WTC11 (cell line): ENCODE measurements around the gene PRKAR1B. TPM values are rescaled to one million over a fixed set of nuclear protein-coding genes. Genes with fewer than 3 reads are reported as not detected.

Experiments
- ATAC-seq: fragments of 200-7000 bp; cut with Tn5 transposase; 2 replicates; pipeline ENCODE4 v1.10.0; 2021; ENCODE audit warnings: mild to moderate bottlenecking, moderate library complexity
- CTCF ChIA-PET: fragments of 300-600 bp; sonication (Branson Sonifier 250); formaldehyde crosslinking; loops from one replicate; lab custom pipeline; 2021; ENCODE audit warnings: antibody characterized with exemption; lab: Charles Lee
- POLR2A ChIA-PET: fragments of 350-600 bp; sonication (Branson Sonifier 250); formaldehyde crosslinking; loops from one replicate; lab custom pipeline; 2021; ENCODE audit warnings: antibody characterized with exemption; lab: Charles Lee
- DNase-seq: peaks from one replicate; pipeline ENCODE4 v3.0.0; 2021; ENCODE audit warnings: low spot score
- H3K27ac Mint-ChIP-seq: 2 replicates; pipeline ENCODE4 v1.8.0; 2021; ENCODE audit warnings: mixed read lengths
- H3K27me3 Mint-ChIP-seq: 2 replicates; pipeline ENCODE4 v1.8.0; 2021; ENCODE audit warnings: low read depth, mild to moderate bottlenecking, moderate library complexity, mixed read lengths
- H3K36me3 Mint-ChIP-seq: 2 replicates; pipeline ENCODE4 v1.8.0; 2021; ENCODE audit warnings: mixed read lengths
- H3K4me1 Mint-ChIP-seq: 2 replicates; pipeline ENCODE4 v1.8.0; 2022; ENCODE audit warnings: mixed read lengths
- H3K4me3 Mint-ChIP-seq: 2 replicates; pipeline ENCODE4 v1.8.0; 2021; ENCODE audit warnings: mild to moderate bottlenecking, moderate library complexity, mixed read lengths
- H3K9me3 Mint-ChIP-seq: 2 replicates; pipeline ENCODE4 v1.8.0; 2021; ENCODE audit warnings: mixed read lengths
- ATF1 ChIP-seq: sonication (generic); formaldehyde crosslinking; IDR thresholded peaks from 2 replicates; pipeline ENCODE4 v1.8.1; 2023; ENCODE audit warnings: mild to moderate bottlenecking, moderate library complexity, missing genetic modification reagents
- CREB1 ChIP-seq: sonication (generic); formaldehyde crosslinking; IDR thresholded peaks from 2 replicates; pipeline ENCODE4 v1.8.0; 2023; ENCODE audit warnings: mild to moderate bottlenecking, missing genetic modification reagents
- EMX1 ChIP-seq: fragments of 250-450 bp; sonication (Bioruptor Pico); IDR thresholded peaks from 2 replicates; pipeline ENCODE4 v1.8.0; 2021; ENCODE audit warnings: mild to moderate bottlenecking
- IRF2 ChIP-seq: sonication (generic); formaldehyde crosslinking; IDR thresholded peaks from 2 replicates; pipeline ENCODE4 v1.8.0; 2022; ENCODE audit warnings: low read depth, missing genetic modification reagents, borderline replicate concordance
- RELA ChIP-seq: sonication (generic); formaldehyde crosslinking; IDR thresholded peaks from 2 replicates; pipeline ENCODE4 v1.8.1; 2022; ENCODE audit warnings: missing genetic modification reagents, mild to moderate bottlenecking, borderline replicate concordance
- TCF7 ChIP-seq: sonication (generic); formaldehyde crosslinking; IDR thresholded peaks from 2 replicates; pipeline ENCODE4 v1.8.0; 2022; ENCODE audit warnings: mild to moderate bottlenecking, low read depth, missing genetic modification reagents, moderate library complexity
- ZNF416 ChIP-seq: fragments of 250-450 bp; sonication (Bioruptor Pico); IDR thresholded peaks from 2 replicates; pipeline ENCODE4 v1.9.0; 2021; ENCODE audit warnings: mild to moderate bottlenecking, inconsistent platforms
- total RNA-seq: library from RNA; stranded (reverse); gene quantifications from 3 replicates; pipeline ENCODE4 v1.2.3, GENCODE V29; 2021
- TF ChIP-seq, protein P1 (sequence below): sonication (generic); formaldehyde crosslinking; conservative IDR thresholded peaks from 2 replicates; pipeline ENCODE4 v1.8.1; 2023; ENCODE audit warnings: mild to moderate bottlenecking, low read depth, missing genetic modification reagents, moderate library complexity
- TF ChIP-seq, protein P2 (sequence below): fragments of 250-450 bp; sonication (Bioruptor Pico); IDR thresholded peaks from 2 replicates; pipeline ENCODE4 v1.9.0; 2021; ENCODE audit warnings: mild to moderate bottlenecking
- TF ChIP-seq, protein P3 (sequence below): sonication (generic); formaldehyde crosslinking; IDR thresholded peaks from 2 replicates; pipeline ENCODE4 v1.8.1; 2022; ENCODE audit warnings: mild to moderate bottlenecking, missing genetic modification reagents, moderate library complexity, borderline replicate concordance
- TF ChIP-seq, protein P4 (sequence below): fragments of 250-450 bp; sonication (Bioruptor Pico); IDR thresholded peaks from 2 replicates; pipeline ENCODE4 v1.8.0; 2021; ENCODE audit warnings: mild to moderate bottlenecking
- TF ChIP-seq, protein P5 (sequence below): sonication (generic); formaldehyde crosslinking; IDR thresholded peaks from 2 replicates; pipeline ENCODE4 v1.8.0; 2022; ENCODE audit warnings: missing genetic modification reagents
- TF ChIP-seq, protein P6 (sequence below): fragments of 250-450 bp; sonication (Bioruptor Pico); IDR thresholded peaks from 2 replicates; pipeline ENCODE4 v1.9.0; 2021; ENCODE audit warnings: moderate library complexity, mild to moderate bottlenecking, inconsistent platforms, borderline replicate concordance
- TF ChIP-seq, protein P7 (sequence below): sonication (generic); formaldehyde crosslinking; IDR thresholded peaks from 2 replicates; pipeline ENCODE4 v1.8.1; 2022; ENCODE audit warnings: low read depth, mild to moderate bottlenecking, moderate library complexity, missing genetic modification reagents, borderline replicate concordance

PRKAR1B gene
- total RNA-seq, 1 experiment from 2014 or later: 43.6 TPM

DNA sequence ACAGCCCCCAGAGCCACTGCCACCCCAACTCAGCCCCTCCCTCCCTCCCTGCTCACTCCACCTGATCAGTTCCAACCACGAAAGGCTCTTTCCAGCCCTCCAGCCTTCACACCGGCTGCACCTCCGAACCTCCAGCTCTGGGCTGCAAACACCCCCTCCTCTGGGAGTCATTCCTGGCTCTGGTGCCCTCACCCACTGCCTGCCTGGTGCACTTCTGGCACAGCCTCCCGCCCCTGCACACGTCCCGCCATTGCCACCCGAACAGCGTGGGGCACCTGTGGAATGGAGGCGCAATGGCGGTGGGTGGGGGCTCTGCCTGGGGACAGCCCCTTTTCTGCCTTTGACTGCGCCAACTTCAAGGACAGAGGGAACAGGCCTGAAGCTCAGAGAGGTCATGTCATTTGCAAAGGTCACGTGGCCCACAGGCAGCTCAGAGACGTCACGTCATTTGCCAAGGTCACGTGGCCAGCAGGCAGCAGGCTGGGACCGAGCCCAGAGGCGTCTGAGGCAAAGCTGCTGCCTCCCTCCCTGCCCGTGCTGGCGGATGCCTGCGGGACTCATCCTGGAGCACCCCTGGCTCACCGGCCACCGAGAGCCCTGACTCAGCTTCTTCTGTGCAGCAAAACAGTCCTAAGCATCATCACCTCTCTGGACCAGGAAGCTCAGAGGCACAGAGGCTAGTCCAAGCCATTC lies 76.6 kb downstream of the PRKAR1B start:
- ChIA-PET POLR2A (no interaction called here), CTCF (no interaction called here)
- DNase-seq (no peak), ATAC-seq (no peak)
- no peaks in the 10 kb centered on the region for H3K4me1 Mint-ChIP-seq
- peaks cover 5% of the 10 kb centered on the region for H3K9me3 Mint-ChIP-seq
- no peaks in the 10 kb centered on the region for H3K27me3 Mint-ChIP-seq
- H3K4me3 Mint-ChIP-seq: no peak overlapping the region
- peaks cover 3% of the 10 kb centered on the region; the same call in 1 of the 2 replicates for H3K36me3 Mint-ChIP-seq
- no peak overlapping the region for H3K27ac Mint-ChIP-seq
- TF ChIP-seq EMX1 (CRISPR knock-in tag): no peak
- TF ChIP-seq, protein P1, sequence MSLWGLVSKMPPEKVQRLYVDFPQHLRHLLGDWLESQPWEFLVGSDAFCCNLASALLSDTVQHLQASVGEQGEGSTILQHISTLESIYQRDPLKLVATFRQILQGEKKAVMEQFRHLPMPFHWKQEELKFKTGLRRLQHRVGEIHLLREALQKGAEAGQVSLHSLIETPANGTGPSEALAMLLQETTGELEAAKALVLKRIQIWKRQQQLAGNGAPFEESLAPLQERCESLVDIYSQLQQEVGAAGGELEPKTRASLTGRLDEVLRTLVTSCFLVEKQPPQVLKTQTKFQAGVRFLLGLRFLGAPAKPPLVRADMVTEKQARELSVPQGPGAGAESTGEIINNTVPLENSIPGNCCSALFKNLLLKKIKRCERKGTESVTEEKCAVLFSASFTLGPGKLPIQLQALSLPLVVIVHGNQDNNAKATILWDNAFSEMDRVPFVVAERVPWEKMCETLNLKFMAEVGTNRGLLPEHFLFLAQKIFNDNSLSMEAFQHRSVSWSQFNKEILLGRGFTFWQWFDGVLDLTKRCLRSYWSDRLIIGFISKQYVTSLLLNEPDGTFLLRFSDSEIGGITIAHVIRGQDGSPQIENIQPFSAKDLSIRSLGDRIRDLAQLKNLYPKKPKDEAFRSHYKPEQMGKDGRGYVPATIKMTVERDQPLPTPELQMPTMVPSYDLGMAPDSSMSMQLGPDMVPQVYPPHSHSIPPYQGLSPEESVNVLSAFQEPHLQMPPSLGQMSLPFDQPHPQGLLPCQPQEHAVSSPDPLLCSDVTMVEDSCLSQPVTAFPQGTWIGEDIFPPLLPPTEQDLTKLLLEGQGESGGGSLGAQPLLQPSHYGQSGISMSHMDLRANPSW (CRISPR knock-in tag): no peak
- TF ChIP-seq CREB1 (CRISPR knock-in tag): no peak
- TF ChIP-seq, protein P2, sequence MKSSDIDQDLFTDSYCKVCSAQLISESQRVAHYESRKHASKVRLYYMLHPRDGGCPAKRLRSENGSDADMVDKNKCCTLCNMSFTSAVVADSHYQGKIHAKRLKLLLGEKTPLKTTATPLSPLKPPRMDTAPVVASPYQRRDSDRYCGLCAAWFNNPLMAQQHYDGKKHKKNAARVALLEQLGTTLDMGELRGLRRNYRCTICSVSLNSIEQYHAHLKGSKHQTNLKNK: no peak
- no peak for TF ChIP-seq TCF7 (CRISPR knock-in tag)
- TF ChIP-seq IRF2 (CRISPR knock-in tag): no peak
- TF ChIP-seq, protein P3, sequence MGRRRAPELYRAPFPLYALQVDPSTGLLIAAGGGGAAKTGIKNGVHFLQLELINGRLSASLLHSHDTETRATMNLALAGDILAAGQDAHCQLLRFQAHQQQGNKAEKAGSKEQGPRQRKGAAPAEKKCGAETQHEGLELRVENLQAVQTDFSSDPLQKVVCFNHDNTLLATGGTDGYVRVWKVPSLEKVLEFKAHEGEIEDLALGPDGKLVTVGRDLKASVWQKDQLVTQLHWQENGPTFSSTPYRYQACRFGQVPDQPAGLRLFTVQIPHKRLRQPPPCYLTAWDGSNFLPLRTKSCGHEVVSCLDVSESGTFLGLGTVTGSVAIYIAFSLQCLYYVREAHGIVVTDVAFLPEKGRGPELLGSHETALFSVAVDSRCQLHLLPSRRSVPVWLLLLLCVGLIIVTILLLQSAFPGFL: no peak
- TF ChIP-seq RELA (CRISPR knock-in tag): no peak
- TF ChIP-seq, protein P4, sequence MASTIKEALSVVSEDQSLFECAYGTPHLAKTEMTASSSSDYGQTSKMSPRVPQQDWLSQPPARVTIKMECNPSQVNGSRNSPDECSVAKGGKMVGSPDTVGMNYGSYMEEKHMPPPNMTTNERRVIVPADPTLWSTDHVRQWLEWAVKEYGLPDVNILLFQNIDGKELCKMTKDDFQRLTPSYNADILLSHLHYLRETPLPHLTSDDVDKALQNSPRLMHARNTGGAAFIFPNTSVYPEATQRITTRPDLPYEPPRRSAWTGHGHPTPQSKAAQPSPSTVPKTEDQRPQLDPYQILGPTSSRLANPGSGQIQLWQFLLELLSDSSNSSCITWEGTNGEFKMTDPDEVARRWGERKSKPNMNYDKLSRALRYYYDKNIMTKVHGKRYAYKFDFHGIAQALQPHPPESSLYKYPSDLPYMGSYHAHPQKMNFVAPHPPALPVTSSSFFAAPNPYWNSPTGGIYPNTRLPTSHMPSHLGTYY: no peak
- no peak for TF ChIP-seq ATF1 (CRISPR knock-in tag)
- TF ChIP-seq, protein P5, sequence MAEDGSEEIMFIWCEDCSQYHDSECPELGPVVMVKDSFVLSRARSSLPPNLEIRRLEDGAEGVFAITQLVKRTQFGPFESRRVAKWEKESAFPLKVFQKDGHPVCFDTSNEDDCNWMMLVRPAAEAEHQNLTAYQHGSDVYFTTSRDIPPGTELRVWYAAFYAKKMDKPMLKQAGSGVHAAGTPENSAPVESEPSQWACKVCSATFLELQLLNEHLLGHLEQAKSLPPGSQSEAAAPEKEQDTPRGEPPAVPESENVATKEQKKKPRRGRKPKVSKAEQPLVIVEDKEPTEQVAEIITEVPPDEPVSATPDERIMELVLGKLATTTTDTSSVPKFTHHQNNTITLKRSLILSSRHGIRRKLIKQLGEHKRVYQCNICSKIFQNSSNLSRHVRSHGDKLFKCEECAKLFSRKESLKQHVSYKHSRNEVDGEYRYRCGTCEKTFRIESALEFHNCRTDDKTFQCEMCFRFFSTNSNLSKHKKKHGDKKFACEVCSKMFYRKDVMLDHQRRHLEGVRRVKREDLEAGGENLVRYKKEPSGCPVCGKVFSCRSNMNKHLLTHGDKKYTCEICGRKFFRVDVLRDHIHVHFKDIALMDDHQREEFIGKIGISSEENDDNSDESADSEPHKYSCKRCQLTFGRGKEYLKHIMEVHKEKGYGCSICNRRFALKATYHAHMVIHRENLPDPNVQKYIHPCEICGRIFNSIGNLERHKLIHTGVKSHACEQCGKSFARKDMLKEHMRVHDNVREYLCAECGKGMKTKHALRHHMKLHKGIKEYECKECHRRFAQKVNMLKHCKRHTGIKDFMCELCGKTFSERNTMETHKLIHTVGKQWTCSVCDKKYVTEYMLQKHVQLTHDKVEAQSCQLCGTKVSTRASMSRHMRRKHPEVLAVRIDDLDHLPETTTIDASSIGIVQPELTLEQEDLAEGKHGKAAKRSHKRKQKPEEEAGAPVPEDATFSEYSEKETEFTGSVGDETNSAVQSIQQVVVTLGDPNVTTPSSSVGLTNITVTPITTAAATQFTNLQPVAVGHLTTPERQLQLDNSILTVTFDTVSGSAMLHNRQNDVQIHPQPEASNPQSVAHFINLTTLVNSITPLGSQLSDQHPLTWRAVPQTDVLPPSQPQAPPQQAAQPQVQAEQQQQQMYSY (CRISPR knock-in tag): no peak
- TF ChIP-seq, protein P6, sequence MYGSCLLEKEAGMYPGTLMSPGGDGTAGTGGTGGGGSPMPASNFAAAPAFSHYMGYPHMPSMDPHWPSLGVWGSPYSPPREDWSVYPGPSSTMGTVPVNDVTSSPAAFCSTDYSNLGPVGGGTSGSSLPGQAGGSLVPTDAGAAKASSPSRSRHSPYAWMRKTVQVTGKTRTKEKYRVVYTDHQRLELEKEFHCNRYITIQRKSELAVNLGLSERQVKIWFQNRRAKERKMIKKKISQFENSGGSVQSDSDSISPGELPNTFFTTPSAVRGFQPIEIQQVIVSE (CRISPR knock-in tag): no peak
- TF ChIP-seq, protein P7, sequence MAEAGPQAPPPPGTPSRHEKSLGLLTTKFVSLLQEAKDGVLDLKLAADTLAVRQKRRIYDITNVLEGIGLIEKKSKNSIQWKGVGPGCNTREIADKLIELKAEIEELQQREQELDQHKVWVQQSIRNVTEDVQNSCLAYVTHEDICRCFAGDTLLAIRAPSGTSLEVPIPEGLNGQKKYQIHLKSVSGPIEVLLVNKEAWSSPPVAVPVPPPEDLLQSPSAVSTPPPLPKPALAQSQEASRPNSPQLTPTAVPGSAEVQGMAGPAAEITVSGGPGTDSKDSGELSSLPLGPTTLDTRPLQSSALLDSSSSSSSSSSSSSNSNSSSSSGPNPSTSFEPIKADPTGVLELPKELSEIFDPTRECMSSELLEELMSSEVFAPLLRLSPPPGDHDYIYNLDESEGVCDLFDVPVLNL (CRISPR knock-in tag): no peak
- no peak for TF ChIP-seq ZNF416 (CRISPR knock-in tag)
